Activated CD8-positive, alpha-beta memory T cell treated with anti-CD3 and anti-CD28 coated beads, Interleukin-2, amount 50 U/mL, for 24 hours (primary cell): ENCODE results near the gene FAM118B.

Experiments
- DNase-seq: peaks from one replicate; pipeline ENCODE4 v3.0.0-alpha.2; 2020; ENCODE audit errors: extremely low read depth

The FAM118B gene

DNA sequence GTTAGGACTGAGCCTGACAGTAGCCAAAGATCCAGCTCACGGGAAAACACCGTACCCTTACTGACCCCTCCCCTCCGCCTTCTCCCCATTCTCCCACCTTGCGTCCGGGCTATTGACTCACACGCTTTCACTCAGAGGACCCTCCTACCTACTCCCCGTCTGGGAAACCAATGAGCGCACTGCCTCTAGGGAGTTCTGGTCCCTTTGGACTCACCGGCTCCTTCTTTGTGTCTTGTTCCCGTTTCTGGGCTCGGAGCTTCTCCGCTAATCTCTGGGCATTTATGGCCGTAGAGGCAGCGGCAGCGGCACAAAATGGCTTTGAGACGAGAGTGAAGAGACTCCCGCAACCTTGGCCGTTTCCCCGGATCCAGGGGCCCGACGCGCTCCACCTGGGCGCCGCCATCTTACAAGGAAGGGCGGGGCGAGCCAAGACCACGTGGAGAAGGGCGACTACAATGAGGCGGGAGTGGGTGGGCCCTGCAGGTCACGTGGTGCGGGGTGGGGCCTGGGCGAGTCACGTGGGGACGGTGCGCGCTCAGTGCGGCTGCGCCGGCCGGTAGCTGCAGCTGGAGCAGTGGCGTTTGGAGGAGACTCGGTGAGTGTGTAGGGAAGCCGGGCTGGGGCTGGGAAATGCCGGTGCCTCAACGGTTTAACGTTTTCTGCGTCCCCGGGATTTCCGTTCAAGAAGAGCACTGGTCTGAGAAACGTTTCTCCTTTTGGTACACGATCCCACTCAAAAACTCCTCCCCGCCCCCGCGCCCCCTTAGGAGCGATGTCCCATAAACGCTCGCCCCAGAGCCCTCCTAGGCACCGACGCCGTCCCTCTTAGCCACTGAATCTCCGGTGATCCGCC is at the start of gene FAM118B, which contains the start of gene RPUSD4:
Gene FAM118B, plus strand, starts transcription at position 547 of the 853 bp plus-strand sequence. CDS start 23,220 bp downstream, outside the sequence.
Gene RPUSD4, minus strand, starts transcription at position 415 of the 853 bp plus-strand sequence. Its CDS starts 12 bp downstream, at position 403.
- DNase-seq, result peak; percentile 96

GRCh38 chr11:126162306-126163030 is 49.1 kb upstream of the FAM118B start:
- DNase-seq, result no peak

- no peak for DNase-seq
Measured at GRCh38 chr11:126163074-126163700, 48.4 kb upstream of the FAM118B start.

DNA sequence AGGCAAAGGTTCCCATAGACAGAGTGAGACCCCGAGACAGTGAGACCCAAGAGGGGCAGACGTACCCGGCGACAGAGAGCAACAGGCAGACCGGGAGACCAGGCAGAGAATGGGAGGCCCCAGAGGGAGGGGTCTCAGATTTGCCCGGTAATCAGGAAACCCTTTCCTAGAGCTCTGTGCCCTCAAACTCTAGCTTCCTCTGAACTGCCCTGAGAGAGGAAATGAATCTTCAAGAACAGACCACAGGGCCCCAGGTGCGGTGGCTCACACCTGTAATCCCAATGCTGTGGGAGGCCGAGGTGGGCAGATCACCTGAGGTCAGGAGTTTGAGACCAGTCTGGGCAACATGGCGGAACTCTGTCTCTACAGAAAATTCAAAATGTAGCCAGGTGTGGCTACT is 47.8 kb upstream of the FAM118B start:
- no peak for DNase-seq

GRCh38 chr11:126164781-126165180 is 46.8 kb upstream of the FAM118B start:
- DNase-seq, result no peak

DNA sequence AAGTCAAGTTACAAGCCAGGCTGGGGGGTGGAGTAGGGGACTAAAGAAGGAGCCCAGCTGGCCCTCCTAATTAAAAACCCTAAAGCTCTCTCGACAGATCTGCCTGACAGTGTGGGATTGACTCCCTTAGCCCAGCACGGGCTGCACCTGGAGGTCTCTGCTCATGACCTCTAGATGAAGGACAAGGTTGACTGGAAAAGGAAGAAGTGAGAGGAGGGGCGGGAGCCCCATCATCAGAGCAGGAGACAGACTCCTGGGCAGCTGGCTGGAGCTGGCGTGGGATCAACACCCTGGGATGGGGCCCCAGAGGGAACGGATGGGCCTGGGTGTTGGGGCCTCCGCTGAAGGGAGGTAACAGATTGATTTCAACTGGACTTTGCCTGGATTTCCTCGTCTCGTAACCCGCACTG is 46.3 kb upstream of the FAM118B start:
- no peak for DNase-seq

DNA sequence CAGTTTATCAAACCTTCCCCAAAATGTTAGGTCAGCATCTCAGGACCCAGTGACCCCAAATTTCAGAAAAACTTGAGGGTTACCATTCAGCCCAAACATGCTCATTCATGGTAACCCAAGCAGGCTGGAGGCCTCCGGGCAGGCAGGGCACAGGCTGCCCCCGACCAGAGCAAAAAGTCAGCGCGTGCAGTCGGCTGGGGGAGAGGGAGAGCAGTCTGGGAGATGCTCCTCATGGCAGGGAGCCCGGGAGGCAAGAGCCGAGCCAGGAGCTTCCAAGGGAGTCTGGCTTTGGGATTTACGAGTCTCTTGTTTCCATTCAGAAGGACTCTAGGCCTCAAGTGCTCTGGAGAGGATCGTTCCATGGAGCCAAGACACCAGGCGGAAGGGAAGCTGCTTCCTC is 45.8 kb upstream of the FAM118B start:
- no peak for DNase-seq

DNA sequence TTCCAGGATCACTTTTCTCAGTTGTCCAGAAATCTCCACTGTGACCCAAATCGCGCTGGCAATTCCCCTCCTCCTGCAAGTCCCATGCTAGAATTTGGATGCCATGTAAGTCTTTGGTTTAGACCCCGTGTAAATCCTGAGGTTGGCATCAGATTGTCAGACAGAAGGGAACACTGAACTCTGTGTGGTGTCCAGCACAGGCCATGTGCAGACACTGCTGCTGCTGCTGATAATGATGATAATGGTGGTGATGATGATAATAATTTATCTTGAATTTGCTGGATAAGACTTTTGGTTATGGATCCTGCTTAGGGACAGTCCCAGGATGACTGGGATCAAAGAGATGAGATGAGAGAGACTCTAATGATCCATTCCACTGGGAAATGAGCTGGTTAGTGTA is 45.2 kb upstream of the FAM118B start:
- no peak for DNase-seq

- DNase-seq, result no peak
Measured at GRCh38 chr11:126167488-126167887, 44.1 kb upstream of the FAM118B start.

GRCh38 chr11:126169291-126169690 is 42.3 kb upstream of the FAM118B start:
- no peak for DNase-seq

DNA sequence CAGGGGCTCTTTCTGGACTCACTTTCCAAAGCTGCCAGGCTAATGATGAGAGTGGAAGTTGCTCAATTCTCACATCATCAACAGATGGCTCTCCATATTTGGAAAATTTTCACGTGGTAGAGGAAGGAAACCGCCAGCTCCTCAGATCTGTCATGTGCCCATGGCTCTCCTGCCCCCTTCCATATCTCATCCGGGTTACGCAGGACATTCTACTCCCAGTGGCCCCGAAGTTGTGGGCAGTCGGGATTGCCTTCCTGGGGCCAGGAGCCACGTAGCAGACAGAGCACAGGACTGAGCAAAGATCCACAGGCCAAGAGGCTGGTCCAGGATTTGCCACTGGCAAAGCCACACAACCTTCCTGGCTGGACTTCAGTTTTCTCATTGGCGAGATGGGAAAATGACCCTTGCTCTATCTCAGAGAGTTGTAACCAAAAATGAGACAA is 39.0 kb upstream of the FAM118B start:
- no peak for DNase-seq

GRCh38 chr11:126173257-126173656 is 38.3 kb upstream of the FAM118B start:
- DNase-seq, result no peak

- no peak for DNase-seq
Measured at GRCh38 chr11:126174816-126175215, 36.8 kb upstream of the FAM118B start.

- no peak for DNase-seq
Measured at GRCh38 chr11:126175393-126175792, 36.2 kb upstream of the FAM118B start.

GRCh38 chr11:126176853-126177470 is 34.6 kb upstream of the FAM118B start:
- no peak for DNase-seq

DNA sequence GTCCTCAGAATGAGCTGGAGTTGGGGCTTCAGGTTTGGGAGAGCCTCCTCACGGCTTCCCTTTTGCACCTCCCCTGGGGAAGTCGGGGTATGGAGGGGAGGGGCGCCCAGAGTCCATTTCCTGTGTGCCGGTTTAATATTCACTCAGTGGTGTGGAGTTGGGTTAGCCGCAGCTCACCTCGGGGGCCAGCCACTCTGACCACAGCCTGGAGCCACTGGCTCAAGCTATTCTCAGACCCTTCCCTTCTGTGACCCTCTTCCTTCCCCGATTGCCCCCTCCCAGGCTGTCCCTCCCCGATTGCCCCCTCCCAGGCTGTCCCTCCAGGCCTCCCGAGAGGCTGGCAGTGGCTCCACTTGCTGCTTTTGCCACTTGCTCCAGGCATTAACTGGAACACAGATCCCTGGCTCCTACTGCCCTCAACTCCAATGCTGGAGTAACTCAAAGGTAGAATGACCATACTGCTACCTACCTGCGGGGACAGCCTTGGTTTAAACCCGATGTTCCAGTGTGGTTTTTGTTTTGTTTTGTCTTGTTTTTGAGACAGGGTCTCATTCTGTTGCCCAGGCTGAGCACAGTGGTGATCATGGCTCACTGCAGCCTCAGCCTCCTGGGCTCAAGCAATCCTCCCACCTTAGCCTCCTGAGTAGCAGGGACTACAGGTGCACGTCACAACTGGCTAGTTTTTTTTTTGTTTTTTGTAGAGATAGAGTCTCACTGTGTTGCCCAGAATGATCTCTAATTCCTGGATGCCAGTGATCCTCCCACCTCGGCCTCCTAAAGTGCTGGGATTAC is 29.4 kb upstream of the FAM118B start:
- DNase-seq, result no peak

- DNase-seq, result no peak
Measured at GRCh38 chr11:126182787-126183445, 28.7 kb upstream of the FAM118B start.

DNA sequence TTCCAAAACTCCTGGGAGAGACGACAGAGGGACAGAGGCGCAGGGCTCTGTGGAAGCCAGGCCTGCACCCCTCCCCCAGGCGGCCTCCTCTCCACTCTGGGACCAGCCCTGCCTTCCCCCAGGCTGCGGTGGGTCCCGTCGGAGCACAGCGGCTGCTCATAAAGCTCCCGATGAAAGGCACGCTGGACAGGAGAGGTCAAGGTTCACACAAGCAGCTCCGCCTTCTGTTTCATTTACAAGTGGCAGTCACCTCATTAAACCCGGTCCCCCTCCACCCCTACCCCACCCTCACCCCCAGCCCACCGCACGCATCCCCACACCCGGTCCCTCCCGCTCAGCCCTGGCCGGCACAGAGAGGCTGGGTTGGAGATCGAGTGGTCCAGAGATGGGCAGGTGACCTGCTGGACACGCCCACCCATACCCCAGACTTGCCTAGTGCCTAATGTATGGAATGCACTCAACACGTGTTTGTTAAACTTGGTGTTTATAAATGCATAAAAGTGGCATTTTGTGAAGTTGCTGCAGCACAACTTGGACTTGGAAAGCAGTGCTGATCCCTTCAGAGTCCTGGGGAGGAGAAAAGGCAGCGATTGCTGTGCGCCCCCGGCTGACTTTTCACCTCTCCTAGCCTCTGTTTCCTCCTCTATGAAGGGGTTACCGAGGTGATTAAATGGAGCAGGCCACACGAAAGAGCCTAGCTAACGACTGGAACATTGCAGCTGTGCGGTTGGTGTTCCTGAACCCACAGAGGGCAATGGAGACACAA is 26.1 kb upstream of the FAM118B start:
- DNase-seq, result no peak

GRCh38 chr11:126186025-126186698 is 25.4 kb upstream of the FAM118B start:
- DNase-seq, result no peak
